NCI-H2171 (cell line): ENCODE data around the gene SIGLEC14.
"Not testable (repeated sequence)": the region's sequence is repeated elsewhere in the genome, so short reads cannot be mapped to it uniquely, and the experiment has no call there.

Experiments used
- DNase-seq: peaks from one replicate; lab custom pipeline; 2025; lab: John Stamatoyannopoulos, UW

The SIGLEC14 gene, protein sequence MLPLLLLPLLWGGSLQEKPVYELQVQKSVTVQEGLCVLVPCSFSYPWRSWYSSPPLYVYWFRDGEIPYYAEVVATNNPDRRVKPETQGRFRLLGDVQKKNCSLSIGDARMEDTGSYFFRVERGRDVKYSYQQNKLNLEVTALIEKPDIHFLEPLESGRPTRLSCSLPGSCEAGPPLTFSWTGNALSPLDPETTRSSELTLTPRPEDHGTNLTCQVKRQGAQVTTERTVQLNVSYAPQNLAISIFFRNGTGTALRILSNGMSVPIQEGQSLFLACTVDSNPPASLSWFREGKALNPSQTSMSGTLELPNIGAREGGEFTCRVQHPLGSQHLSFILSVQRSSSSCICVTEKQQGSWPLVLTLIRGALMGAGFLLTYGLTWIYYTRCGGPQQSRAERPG

DNA sequence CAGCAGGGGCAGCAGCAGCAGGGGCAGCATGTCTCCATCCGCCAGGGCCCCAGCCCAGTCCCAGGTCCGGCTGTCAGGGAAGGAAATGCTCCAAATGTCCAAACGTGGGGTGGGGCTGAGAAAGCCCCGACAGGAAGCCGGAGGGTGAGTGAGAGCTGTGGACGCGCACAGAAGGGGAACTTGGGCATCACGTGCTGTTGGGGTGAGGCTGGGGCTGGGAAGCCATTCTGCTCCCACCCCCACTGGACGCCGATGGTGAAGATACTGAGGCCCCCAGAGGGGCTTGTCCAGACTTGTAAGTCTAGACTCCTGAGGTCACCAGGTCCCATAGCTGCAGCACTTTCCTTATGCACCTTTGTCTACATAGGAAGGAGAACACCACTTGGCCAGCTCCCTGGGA, at the start of gene SIGLEC14:
Gene SIGLEC14 (minus strand): TSS at position 96 of the 400 bp plus-strand sequence. CDS start 66 bp downstream, at position 30.
- not testable (repeated sequence) for DNase-seq

DNA sequence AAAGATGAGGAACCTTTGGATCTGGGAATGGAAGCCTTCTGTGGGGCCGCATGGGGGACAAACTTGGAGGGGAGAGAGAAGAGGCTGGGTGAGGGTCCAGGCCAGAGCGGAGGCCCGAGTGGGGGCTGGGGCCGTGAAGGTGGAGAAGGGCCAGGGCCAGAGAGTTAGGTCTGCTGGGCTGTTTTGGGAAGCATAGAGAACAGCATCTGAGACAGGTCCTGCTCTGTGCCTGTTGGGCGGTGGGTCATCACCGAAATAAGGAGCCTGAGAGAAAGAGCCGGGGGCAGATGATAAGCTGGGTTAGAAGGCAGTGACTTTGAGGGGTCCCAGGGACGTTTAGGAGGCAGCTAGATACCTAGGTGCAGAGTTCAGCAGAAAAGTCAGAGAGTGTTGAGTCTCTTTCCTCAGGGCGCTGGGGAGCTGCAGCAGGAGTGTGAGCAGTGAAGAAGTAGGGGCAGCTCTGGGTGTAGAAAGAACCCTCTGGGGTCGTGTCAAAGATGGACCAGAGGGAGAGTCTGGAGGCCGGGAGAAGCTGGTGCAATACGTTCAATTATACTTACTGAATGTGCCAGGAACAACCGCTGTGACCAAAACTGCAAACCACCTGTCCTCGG, 49.2 kb upstream of the SIGLEC14 start:
- DNase-seq, result no peak

DNA sequence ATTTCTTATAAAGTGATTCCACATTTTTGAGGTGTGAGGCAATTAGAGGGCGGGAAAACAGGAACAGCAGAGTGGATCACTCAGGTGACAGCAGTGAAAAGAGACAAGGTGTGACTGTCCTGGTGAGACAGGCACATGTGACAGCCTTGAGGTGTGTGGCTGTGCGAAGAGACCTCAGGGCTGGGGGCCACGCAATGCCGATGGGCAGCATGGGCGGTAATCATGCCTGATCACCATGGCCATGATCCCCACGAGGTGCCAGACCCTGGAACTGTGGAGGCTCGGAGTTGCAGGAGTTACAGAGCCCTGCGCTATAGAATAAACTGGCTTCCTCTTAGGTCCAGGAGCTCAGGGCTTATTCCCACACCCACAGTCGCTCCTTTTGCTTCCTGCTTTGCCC, 48.5 kb upstream of the SIGLEC14 start:
- DNase-seq, result no peak

GRCh38 chr19:51694318-51695085, 47.9 kb upstream of the SIGLEC14 start:
- DNase-seq, result no peak

GRCh38 chr19:51693819-51694218, 47.2 kb upstream of the SIGLEC14 start:
- no peak for DNase-seq

DNA sequence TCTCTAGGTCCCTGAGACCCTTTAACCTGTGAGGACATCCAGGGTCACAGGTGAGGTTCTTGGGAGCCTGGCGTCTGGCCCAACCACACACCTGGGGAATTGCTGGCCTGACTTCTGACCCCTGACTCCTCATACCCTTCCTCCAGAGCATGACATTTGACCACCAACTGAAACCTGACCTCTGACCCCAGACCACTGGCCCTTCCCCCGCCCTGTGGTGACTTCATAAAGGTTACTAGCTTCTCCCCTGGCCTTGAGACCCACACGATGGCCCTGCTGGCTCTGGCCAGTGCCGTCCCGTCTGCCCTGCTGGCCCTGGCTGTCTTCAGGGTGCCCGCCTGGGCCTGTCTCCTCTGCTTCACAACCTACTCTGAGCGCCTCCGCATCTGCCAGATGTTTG, 46.6 kb upstream of the SIGLEC14 start, which contains the start of gene SPACA6:
Gene SPACA6 (plus strand): TSS at position 71 of the 400 bp plus-strand sequence. CDS start 197 bp downstream, at position 268.
- no peak for DNase-seq

DNA sequence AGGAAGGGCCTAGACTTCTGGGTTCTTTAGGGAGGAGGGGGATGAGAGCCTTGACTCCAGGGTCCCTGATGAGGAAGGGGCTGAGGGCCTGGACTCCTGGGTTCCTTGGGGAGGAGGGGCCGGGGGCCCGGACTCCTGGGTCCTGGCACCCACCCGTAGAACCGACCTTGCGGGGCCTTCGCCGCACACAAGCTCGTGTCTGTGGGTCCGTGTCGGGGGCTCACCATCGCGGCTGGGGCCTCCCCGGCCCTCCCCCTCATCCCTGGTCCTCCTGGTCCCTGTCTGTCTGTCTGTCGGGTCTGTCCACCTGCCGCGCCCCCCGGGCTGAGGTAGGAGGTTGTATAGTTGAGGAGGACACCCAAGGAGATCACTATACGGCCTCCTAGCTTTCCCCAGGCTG, 45.8 kb upstream of the SIGLEC14 start:
- no peak for DNase-seq

- DNase-seq, result no peak
Measured at GRCh38 chr19:51691584-51692428, 45.2 kb upstream of the SIGLEC14 start.

- no peak for DNase-seq
Measured at GRCh38 chr19:51691074-51691583, 44.5 kb upstream of the SIGLEC14 start.

GRCh38 chr19:51690454-51691073, 43.9 kb upstream of the SIGLEC14 start:
- peak; percentile 17 for DNase-seq

DNA sequence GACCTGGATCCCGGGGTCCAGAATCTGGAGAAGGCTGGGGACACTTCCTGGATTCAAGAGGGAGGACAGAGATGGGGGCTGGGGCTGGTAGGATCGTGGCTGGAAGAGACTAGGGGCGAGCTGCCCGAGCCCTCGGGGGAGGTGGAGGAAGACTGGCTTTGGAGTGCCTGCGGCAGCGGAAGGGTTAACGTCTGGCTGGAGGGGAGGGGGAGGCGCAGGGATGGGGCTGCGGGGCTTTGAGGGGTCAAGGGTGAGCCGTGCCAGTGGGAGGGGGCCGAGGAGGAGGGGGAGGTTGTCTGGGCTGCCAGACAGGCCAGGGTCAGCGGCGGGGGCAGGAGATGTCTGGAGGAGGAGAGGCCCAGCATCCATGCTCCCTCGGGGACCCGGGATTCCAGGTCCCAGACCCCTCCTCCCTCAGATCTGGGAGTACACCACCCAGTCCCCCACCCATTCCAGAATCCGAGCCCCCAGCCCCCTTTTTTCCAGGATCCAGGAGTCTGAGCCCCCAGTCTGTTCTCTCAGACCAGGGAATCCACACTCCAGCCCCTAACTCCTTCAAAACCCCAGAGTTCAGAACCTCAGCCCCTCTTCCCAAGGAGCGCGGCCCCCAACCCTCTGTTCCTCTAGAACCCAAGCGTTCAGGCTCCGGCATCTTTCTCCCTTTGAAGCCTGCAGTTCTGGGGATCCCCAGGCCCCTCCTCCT, 43.3 kb upstream of the SIGLEC14 start:
- no peak for DNase-seq

DNA sequence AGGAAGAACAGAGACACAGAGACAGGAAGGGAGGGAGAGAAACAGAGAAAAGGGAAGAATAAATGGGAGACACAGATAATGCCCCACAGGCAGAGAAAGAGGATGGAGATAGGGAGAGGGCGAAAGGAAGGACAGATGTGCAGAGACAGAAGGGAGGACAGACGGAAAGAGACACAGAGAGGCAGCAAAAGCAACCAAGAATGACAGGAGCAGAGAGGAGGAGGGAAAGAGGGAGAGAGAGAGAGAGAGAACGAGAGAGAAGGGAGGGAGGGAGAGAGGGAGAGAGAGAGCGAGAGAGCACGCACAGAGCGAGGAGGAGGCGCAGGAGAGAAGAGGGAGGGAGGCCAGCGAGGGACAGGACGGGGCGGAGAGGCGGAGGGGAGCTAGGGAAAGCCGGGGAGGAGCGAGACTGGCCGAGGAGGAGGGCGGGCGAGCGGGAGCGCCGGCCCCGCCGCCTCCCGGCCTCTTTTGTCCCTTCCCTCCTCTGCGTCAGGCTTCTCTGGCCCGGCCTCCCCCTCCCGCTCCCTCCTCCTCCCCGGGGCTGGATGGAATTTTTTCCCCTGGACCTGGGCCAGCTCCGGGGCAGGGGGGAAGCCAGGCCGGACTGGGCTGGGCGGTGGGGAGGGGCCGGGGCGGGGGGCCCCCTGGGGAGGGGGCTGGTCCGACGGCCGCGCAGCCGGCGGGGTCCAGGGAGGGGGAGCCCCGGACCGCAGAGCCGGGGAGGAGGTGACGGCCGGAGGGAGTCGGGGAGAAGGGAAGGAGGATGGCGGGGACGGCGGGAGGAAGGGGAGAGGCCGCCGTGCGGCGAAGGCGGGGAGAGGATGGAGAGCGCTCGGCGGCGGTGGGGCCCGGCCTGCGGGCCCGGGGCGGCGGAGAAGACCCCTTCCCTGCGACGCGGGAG, 42.3 kb upstream of the SIGLEC14 start:
- peak; percentile 50 for DNase-seq

GRCh38 chr19:51687791-51688670, 41.4 kb upstream of the SIGLEC14 start:
- no peak for DNase-seq

GRCh38 chr19:51686171-51686570, 39.5 kb upstream of the SIGLEC14 start:
- no peak for DNase-seq

- DNase-seq, result no peak
Measured at GRCh38 chr19:51681286-51681941, 34.8 kb upstream of the SIGLEC14 start.

DNA sequence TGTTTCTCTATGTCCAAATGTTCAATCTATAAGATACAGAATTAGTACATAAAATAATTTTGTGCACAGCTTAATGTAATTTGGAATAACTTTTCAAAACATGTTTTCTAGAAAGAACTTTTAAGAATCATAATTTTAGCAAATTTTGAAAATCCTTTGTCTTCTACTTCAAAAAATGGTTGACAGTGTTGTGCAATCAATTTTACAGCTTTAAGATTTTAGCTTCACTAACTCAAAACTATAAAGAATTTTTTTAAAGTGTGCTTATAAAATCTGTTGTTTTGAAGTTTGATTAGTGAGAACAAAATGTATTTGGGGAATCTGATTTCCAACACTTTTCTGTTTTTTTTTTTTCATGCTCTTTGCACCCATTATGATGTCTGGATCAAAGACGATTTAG, 33.8 kb upstream of the SIGLEC14 start:
- no peak for DNase-seq

- no peak for DNase-seq
Measured at GRCh38 chr19:51676566-51677083, 30.0 kb upstream of the SIGLEC14 start.
